GM23338 (cell line): Measurements from ENCODE around the gene KIF18A.

Experiments
- CREB1 ChIP-seq: fragments of 250-450 bp; sonication (Bioruptor Pico); IDR thresholded peaks from 2 replicates; pipeline ENCODE4 v1.5.0; 2020; ENCODE audit warnings: low read depth, mild to moderate bottlenecking, moderate library complexity
- CTCF ChIP-seq, 2 experiments: fragments of 200-600 bp in 1 of 2; sonication (generic) in 1 of 2; conservative IDR thresholded peaks; 2 replicates each; pipeline versions ENCODE4 v1.5.1 to v1.6.1; 2016 to 2017; ENCODE audit warnings: antibody characterized with exemption in 2 of 2, low read depth in 2 of 2, mild to moderate bottlenecking in 2 of 2, moderate library complexity in 1 of 2
- EZH2 ChIP-seq: fragments of 200-600 bp; sonication (generic); IDR thresholded peaks from one replicate; pipeline ENCODE4 v1.8.0; 2017; ENCODE audit warnings: antibody characterized with exemption, mild to moderate bottlenecking, low read depth; ENCODE audit not compliant: unreplicated experiment
- EZH2phosphoT487 ChIP-seq: fragments of 200-600 bp; sonication (generic); IDR thresholded peaks from one replicate; pipeline ENCODE4 v1.8.1; 2018; ENCODE audit warnings: antibody characterized with exemption; ENCODE audit not compliant: unreplicated experiment
- JUNB ChIP-seq: IDR thresholded peaks from one replicate; pipeline ENCODE4 v1.6.1; 2016; ENCODE audit warnings: antibody characterized with exemption; ENCODE audit not compliant: unreplicated experiment
- NANOG ChIP-seq: IDR thresholded peaks from 2 replicates; pipeline ENCODE4 v1.6.1; 2016; ENCODE audit warnings: antibody characterized with exemption, borderline replicate concordance
- POLR2AphosphoS5 ChIP-seq: IDR thresholded peaks from 2 replicates; pipeline ENCODE4 v1.6.1; 2016; ENCODE audit warnings: antibody characterized with exemption, low read depth
- STAT1 ChIP-seq: IDR thresholded peaks from one replicate; pipeline ENCODE4 v1.6.1; 2016; ENCODE audit warnings: antibody characterized with exemption; ENCODE audit not compliant: unreplicated experiment
- ZNF114 ChIP-seq: fragments of 250-450 bp; sonication (Bioruptor Pico); IDR thresholded peaks from 2 replicates; pipeline ENCODE4 v1.5.0; 2020; ENCODE audit warnings: mild to moderate bottlenecking, moderate library complexity
- ZNF331 ChIP-seq: fragments of 250-450 bp; sonication (Bioruptor Pico); IDR thresholded peaks from 2 replicates; pipeline ENCODE4 v1.5.0; 2020; ENCODE audit warnings: low read depth, mild to moderate bottlenecking, moderate library complexity
- TF ChIP-seq, protein P1 (sequence below): IDR thresholded peaks from one replicate; pipeline ENCODE4 v1.6.1; 2018; ENCODE audit warnings: antibody characterized with exemption; ENCODE audit not compliant: unreplicated experiment
- TF ChIP-seq, protein P2 (sequence below): IDR thresholded peaks from 2 replicates; pipeline ENCODE4 v1.6.1; 2016; ENCODE audit warnings: antibody characterized with exemption

DNA sequence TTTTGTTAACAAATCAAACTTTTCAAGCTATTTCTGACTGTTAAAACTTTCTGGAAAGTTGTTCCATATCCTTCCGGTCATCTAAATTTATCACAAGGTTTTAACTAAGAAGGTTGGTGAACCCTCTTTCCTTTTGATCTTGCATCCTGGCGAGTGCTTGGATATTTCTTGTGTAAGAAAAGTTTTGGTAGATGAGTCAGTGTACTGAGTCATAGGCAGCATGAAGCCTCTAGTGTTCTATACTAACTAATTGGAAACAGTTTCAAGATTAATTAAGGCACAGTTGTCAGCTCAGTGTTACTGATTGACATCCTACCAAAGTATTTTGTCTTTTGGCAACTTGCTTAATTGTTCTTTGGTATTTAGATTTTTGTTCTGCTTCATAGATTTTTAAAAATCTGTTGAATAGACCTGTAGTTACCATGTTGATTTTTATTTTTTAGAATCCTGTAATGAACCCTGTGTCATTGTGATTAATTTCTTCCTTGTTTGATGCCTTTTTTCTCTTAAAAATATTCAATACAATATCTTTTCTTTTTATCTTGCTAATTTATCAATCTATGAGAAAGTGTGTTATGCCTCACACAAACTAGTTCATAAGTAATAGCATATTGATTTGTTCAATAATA, 38.3 kb upstream of the KIF18A start:
- no peak for TF ChIP-seq EZH2
- TF ChIP-seq, protein P1, sequence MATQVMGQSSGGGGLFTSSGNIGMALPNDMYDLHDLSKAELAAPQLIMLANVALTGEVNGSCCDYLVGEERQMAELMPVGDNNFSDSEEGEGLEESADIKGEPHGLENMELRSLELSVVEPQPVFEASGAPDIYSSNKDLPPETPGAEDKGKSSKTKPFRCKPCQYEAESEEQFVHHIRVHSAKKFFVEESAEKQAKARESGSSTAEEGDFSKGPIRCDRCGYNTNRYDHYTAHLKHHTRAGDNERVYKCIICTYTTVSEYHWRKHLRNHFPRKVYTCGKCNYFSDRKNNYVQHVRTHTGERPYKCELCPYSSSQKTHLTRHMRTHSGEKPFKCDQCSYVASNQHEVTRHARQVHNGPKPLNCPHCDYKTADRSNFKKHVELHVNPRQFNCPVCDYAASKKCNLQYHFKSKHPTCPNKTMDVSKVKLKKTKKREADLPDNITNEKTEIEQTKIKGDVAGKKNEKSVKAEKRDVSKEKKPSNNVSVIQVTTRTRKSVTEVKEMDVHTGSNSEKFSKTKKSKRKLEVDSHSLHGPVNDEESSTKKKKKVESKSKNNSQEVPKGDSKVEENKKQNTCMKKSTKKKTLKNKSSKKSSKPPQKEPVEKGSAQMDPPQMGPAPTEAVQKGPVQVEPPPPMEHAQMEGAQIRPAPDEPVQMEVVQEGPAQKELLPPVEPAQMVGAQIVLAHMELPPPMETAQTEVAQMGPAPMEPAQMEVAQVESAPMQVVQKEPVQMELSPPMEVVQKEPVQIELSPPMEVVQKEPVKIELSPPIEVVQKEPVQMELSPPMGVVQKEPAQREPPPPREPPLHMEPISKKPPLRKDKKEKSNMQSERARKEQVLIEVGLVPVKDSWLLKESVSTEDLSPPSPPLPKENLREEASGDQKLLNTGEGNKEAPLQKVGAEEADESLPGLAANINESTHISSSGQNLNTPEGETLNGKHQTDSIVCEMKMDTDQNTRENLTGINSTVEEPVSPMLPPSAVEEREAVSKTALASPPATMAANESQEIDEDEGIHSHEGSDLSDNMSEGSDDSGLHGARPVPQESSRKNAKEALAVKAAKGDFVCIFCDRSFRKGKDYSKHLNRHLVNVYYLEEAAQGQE: no peak
- no peak for TF ChIP-seq CTCF (conservative IDR thresholded peaks at IDR 0.05; ENCODE audit: low read depth in 2 of 2)
- TF ChIP-seq POLR2AphosphoS5: no peak
- no peak for TF ChIP-seq ZNF114 (CRISPR knock-in tag)
- no peak for TF ChIP-seq EZH2phosphoT487
- TF ChIP-seq CREB1: no peak
- TF ChIP-seq, protein P2, sequence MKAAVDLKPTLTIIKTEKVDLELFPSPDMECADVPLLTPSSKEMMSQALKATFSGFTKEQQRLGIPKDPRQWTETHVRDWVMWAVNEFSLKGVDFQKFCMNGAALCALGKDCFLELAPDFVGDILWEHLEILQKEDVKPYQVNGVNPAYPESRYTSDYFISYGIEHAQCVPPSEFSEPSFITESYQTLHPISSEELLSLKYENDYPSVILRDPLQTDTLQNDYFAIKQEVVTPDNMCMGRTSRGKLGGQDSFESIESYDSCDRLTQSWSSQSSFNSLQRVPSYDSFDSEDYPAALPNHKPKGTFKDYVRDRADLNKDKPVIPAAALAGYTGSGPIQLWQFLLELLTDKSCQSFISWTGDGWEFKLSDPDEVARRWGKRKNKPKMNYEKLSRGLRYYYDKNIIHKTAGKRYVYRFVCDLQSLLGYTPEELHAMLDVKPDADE: no peak
- TF ChIP-seq STAT1: no peak
- no peak for TF ChIP-seq ZNF331
- TF ChIP-seq NANOG: no peak
- TF ChIP-seq JUNB: no peak
